ENCODE data around the gene PHLDB3.
A peak's percentile ranks its signal among the peaks of the same experiment; 100 is the strongest.
"Not testable (repeated sequence)": the region's sequence is repeated elsewhere in the genome, so short reads cannot be mapped to it uniquely, and the experiment has no call there.

PHLDB3 gene

DNA sequence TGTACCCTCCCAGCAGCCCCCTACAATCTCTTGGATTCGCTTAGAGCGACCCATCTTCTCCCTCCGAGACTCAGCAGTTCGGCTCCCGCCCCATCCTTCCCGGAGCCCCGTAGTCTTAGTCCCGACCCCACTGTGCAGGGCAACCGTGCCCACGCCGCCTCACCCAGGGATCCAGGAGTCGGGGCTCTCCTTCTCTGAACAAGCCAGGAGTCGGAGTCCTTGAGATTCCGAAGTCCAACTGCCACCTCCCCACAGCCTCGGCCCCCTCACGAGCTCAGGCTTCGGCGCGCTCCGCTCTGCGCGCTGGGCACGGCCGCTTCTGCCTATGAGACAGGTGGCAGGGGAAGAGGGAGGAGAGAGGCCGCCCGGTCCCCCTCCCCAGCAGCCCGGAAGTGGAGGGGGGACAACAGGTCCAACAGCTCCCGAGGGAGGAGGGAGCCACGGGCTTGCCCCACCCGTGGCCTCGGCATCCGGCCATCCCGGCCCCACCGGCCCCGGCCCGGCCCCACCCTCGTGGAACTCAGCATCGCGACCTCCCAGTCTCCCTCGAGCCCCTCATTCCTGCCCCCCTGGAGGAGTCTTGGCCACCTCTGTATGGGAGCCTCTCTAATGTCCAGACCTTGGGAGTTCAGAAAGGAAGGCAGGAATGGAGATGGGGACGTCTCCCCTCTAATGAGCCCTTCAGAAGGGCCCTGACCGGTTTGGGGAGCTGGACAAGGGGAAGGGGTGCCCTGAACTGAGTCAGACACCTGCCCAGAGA, at the start of gene PHLDB3:
Gene PHLDB3, minus strand, starts transcription at position 321 of the 760 bp plus-strand sequence. CDS start 628 bp downstream, outside the sequence.
- DNase-seq: peak; percentile 21
- in situ Hi-C loops (cut with HindIII; ENCODE audit: low pct_ligation_motif_present, low pct_unique_long_range_greater_than_20kb, low sequenced_read_pairs): no loop called here

DNA sequence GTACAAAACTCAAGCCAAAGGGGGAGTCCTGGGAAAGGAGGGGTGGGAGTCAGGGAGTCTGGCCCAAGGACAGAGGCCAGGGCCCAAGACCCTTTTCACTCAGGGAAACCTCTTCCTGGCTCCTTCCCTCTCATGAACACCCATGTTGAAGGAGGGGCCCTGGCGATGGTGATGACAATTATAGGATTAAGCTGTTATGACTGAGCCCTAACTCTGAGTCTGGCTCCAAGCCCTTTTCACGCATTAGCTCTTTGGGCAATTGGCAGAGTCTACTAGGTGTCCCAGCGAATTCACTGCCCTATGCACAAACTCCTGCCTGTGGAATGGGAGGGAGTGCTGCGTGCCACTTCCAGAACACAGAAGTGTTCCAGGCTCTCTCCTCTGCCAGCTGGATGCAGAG, 49.1 kb upstream of the PHLDB3 start:
- in situ Hi-C loops (cut with HindIII; ENCODE audit: low pct_ligation_motif_present, low pct_unique_long_range_greater_than_20kb, low sequenced_read_pairs): no loop called here
- DNase-seq: no peak

DNA sequence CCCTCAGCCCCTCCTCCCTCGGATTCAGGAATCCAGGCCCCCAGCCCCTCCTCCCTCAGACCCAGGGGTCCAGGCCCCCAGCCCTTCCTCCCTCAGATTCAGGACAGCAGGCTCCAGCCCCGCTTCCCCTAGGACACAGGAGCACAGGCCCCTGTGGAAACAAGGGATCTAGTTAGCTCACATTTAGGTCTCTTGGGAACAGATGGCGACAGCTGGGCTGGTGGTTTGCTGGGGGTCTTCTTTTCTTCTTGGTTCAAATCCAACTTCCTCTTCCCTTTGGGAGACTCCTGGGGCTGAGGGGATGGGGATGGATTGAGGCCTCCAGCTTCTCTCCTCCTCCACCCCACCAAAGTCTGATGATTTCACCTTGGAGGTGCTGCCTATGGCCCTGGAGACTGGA, 48.1 kb upstream of the PHLDB3 start:
- in situ Hi-C loops (cut with HindIII; ENCODE audit: low pct_ligation_motif_present, low pct_unique_long_range_greater_than_20kb, low sequenced_read_pairs): no loop called here

DNA sequence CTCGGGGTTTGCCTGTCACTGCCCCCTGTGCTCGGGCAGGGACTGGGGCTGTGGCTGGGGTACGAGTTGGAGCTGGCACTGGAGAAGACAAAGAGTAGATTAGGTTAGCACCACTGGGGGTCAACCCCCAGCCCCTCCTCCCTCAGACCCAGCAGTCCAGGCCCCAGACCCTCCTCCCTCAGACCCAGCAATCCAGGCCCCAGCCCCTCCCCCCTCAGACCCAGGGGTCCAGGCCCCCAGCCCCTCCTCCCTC, 47.6 kb upstream of the PHLDB3 start:
- no peak for DNase-seq
- in situ Hi-C loops (cut with HindIII; ENCODE audit: low pct_ligation_motif_present, low pct_unique_long_range_greater_than_20kb, low sequenced_read_pairs): no loop called here

More for the DNA sequence above, 48.1 kb upstream of the PHLDB3 start:
- DNase-seq: no peak

DNA sequence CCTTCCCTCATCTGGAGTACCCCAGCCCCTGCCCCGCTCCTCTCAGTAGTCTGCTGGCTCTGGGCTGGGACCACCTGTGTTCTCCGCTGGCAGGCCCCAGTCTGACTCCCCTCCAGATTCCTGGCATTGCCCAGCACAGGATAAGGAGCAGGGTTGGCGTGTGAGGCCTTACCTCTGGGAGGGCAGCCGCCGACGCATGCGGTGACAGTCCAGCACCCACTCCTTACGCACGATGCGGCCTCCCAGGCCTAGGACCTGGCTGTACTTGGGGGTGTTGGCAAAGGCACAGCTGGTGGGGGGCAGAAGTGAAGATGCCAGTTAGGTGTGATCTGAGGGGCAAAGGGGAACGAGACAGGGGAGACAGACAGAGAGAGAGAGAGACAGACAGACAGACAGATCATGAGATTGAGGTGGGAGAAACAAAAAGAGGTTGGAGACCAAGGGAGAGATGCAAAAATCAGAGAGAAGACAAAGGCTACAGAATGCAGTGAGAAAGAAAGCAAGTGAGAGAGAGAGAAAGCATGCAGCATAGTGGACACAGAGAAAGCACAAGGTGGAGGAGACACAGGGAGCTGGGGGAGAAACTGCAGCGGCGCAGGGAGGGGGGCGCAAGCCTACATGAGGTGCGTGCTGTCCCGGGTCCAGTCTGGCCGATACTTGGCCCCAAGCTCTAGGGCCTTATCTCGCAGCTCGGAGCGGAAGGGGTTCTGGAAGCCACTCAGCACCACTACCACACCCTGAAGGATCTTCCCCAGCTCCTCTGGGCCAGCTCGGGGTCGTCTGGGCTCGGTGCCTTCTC, 47.1 kb upstream of the PHLDB3 start:
- no peak for DNase-seq
- in situ Hi-C loops (cut with HindIII; ENCODE audit: low pct_ligation_motif_present, low pct_unique_long_range_greater_than_20kb, low sequenced_read_pairs): no loop called here

DNA sequence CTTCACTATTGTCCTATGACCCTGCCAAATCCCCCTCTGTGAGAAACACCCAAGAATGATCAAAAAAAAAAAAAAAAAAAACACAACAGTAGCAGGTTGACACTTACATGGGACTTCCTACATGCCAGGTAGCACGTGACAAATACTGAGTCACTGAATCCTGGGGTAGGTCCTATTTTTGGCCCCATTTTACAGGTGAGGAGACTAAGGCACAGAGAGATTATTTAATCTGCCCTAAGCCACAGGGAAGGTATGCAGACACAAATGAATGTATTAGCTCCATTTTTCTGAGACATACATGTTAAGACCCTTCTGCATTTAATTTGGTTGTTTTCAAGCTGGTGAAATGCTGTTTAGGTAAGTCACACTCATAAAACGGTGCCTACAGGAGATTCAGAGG, 44.2 kb upstream of the PHLDB3 start:
- no peak for DNase-seq
- in situ Hi-C loops (cut with HindIII; ENCODE audit: low pct_ligation_motif_present, low pct_unique_long_range_greater_than_20kb, low sequenced_read_pairs): no loop called here

DNA sequence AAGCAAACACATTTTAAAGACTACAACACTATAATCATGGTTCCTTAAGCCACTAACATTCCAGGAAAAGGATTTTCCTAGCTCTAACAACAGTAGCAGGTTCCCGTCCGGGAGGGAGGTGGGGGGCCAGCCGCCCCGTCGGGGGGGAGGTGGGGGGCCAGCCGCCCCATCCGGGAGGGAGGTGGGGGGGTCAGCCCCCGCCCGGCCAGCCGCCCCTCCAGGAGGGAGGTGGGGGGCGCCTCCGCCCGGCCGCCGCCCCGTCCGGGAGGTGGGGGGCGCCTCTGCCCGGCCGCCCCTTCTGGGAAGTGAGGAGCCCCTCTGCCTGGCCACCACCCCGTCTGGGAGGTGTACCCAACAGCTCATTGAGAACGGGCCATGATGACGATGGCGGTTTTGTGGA, 43.4 kb upstream of the PHLDB3 start:
- in situ Hi-C loops (cut with HindIII; ENCODE audit: low pct_ligation_motif_present, low pct_unique_long_range_greater_than_20kb, low sequenced_read_pairs); DNase-seq: not testable (repeated sequence)

DNA sequence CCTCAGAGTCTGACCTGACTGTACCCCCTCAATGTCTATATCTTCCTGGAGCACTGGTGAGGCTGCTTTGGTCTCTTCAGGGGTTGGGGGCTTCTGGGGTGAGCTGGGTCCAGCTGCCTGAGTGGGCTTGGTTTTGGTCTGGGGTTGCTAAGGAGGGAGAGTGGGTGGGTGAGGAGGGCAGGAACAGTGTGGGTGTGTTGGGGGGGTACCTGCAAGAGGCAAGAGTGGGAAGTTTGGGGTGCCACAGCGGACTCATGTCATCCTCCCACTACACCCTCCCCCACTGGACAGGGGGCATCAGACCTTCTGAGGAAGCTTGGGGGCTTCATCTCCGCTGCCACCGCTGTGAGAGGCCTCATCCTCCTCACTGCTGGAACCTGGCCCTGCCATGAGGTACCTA, 42.0 kb upstream of the PHLDB3 start:
- in situ Hi-C loops (cut with HindIII; ENCODE audit: low pct_ligation_motif_present, low pct_unique_long_range_greater_than_20kb, low sequenced_read_pairs): no loop called here
- DNase-seq: no peak

DNA sequence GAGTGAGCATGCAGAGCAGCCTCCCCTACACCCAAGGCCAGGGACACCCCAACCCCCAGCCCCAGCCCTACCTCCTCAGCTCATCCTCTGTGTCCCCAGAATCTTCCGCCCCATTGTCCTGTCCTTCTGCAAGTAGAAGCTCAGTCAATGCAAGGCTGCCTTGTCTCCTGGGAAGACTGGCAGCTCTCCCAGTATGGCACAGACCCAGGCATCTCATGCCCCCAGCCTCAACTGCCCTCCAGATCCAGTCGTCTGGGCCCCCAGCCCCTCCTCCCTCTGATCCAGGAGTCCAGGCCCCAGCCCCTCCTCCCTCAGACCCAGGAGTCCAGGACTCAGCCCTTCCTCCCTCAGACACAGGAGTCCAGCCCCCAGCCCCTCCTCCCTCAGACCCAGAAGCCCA, 41.4 kb upstream of the PHLDB3 start:
- in situ Hi-C loops (cut with HindIII; ENCODE audit: low pct_ligation_motif_present, low pct_unique_long_range_greater_than_20kb, low sequenced_read_pairs): no loop called here
- DNase-seq: no peak

DNA sequence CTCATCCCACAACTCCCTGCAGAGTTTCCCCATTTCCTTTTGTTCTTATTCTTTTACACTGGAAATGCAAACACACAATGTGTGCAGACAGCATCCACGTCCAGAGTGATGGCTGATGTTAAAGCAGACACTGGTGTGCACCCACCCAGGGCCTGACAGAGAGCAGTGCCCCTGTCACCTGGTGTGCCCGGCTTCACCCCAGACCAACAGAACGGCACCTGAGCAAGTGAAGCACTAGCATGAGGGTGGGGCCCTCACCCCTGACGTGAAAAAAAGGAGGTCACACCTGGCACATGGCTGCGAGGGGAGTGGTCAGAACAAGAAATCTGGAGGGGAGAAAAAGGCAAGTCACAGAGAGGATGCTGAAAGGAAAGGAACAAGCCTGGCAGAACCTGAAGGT, 40.7 kb upstream of the PHLDB3 start:
- no peak for DNase-seq
- in situ Hi-C loops (cut with HindIII; ENCODE audit: low pct_ligation_motif_present, low pct_unique_long_range_greater_than_20kb, low sequenced_read_pairs): no loop called here

DNA sequence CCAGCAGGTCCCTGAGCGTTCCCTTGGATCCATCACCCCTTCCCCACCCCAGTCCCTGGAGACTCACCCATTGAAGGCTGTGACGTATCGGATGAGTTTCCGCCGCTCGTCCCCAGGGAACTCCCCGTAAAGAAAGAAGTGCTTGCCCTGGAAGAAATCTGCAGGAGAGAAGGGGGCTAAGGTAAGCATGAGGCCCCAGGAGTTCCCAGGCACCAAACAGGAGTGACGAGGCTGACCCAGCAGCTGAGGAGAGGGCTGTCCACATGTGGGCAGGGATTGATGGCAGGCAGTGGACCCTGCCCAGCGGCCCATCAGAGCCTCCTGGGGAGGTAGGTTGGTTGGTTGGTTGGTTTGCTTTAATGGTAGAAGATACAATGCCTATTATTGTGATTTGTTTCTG, 39.5 kb upstream of the PHLDB3 start:
- in situ Hi-C loops (cut with HindIII; ENCODE audit: low pct_ligation_motif_present, low pct_unique_long_range_greater_than_20kb, low sequenced_read_pairs): no loop called here
- no peak for DNase-seq

DNA sequence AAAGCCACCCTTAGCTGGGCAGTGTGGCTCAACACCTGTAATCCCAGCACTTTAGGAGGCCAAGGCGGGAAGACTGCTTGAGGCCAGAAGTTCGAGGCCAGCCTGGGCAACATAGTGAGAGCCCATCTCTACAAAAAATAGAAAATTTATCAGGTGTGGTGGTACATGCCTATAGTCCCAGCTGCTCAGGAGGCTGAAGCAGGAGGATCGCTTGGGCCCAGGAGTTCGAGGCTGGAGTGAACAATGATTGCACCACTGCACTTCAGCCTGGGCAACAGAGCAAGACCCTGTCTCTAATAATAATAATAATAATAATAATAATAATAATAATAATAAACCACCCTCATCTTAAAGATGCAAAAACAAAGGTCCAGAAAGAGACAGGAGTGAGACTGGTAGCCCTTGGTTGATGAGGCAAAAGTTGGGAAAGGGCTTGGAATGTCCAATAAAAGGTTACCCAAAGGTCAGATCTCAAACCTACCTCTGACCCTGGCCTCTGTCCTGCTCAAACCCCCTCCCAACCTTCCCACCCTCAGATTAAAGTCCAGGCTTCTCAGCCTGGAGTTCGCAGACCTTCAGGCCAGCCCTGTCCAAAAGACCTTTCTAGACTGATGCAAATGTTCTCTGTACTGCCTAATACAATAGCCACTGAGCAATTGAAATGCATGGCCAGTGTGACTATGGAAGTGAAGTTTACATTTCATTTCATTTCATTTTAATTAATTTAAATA, 37.5 kb upstream of the PHLDB3 start:
- no peak for DNase-seq
- in situ Hi-C loops (cut with HindIII; ENCODE audit: low pct_ligation_motif_present, low pct_unique_long_range_greater_than_20kb, low sequenced_read_pairs): no loop called here

DNA sequence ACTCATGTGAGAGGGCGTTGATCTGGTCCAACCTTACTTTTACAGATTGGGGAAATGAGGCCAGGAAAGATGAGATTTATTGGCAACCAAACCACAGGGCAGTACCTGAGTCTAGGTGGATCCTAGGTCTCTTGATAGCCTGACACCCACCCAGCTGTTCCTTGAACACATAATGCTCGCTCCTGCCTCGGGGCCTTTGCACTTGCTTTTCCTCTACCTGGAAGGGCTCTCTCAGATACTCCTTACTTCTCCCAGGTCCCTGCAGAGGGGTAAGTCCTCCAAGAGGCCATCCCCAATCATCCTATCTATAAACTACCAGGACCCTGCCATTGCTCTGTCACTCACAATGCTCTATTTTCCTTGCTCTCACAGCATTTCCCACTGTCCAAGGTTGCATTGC, 35.8 kb upstream of the PHLDB3 start:
- no peak for DNase-seq
- in situ Hi-C loops (cut with HindIII; ENCODE audit: low pct_ligation_motif_present, low pct_unique_long_range_greater_than_20kb, low sequenced_read_pairs): no loop called here

DNA sequence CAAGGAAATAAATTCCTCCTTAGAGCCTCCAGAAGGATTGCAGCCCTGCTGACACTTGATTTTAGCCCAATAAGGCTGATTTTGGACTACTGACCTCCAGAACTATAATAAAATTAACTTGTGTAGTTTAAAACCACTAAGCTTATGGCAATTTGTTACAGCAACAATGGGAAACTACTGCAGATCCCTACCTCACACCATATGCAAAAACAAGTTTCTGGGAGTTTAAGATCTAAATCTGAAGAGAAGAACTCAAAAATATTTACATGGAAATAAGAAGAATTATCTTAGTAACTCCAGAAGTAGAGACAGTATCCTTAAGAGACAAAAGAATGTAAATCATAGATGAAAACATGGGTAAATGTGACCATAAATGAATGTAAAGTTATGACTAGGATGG, 34.4 kb upstream of the PHLDB3 start:
- in situ Hi-C loops (cut with HindIII; ENCODE audit: low pct_ligation_motif_present, low pct_unique_long_range_greater_than_20kb, low sequenced_read_pairs): no loop called here
- DNase-seq: no peak

DNA sequence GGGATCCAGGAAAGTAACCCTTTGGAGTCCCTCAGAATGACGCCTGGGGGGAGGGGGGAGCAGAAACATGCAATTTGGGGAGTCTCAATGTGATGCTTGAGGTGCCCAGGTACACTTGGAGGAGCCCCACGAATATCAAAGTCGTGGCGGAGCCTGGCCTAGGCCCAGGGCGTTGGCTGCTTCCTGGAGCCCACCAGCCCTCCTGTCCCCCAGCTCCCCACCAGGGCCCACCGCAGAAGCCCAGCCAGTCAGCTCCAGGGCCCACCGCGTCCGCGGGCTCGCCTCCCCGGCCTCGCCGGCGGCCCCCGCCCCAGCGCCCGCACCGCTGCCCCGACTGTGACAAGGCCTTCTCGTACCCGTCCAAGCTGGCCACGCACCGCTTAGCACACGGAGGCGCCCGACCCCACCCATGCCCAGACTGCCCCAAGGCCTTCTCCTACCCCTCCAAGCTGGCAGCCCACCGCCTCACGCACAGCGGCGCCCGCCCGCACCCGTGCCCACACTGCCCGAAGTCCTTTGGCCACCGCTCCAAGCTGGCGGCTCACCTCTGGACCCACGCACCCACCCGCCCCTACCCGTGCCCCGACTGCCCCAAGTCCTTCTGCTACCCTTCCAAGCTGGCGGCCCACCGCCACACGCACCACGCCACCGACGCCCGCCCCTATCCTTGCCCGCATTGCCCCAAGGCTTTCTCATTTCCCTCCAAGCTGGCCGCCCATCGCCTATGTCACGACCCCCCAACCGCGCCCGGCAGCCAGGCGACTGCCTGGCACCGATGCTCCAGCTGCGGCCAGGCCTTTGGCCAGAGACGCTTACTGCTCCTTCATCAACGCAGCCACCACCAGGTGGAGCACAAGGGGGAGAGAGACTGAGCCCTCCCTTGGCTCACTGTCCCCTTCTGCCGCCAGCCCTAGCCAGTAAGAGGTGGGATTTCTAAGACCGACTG, 30.5 kb upstream of the PHLDB3 start:
- in situ Hi-C loops (cut with HindIII; ENCODE audit: low pct_ligation_motif_present, low pct_unique_long_range_greater_than_20kb, low sequenced_read_pairs): no loop called here
- DNase-seq: peak; percentile 28

DNA sequence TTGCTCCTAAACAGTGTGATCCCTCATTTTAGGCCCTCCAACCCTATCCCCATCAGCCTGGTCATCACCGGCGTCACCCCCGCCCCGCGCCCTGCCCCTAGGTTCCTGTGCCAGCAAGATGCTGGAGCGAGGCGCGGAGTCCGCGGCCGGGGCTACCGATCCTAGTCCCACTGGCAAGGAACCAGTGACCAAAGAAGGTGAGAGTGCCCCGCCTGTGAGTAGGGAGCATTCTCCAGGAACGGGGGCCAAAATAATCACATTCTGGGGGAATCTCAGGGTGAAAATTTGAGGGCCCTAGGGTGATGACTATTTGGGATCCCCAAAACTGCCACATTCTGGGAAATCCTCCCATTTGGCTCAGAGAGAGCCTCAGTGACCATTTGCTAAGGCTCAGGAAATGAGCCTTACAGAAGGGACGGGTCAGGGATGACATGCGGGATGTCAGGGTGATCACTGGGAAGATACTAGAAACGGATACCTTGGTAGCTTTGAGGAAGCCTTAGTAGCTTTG, 29.8 kb upstream of the PHLDB3 start:
- in situ Hi-C loops (cut with HindIII; ENCODE audit: low pct_ligation_motif_present, low pct_unique_long_range_greater_than_20kb, low sequenced_read_pairs): no loop called here
- DNase-seq: no peak

DNA sequence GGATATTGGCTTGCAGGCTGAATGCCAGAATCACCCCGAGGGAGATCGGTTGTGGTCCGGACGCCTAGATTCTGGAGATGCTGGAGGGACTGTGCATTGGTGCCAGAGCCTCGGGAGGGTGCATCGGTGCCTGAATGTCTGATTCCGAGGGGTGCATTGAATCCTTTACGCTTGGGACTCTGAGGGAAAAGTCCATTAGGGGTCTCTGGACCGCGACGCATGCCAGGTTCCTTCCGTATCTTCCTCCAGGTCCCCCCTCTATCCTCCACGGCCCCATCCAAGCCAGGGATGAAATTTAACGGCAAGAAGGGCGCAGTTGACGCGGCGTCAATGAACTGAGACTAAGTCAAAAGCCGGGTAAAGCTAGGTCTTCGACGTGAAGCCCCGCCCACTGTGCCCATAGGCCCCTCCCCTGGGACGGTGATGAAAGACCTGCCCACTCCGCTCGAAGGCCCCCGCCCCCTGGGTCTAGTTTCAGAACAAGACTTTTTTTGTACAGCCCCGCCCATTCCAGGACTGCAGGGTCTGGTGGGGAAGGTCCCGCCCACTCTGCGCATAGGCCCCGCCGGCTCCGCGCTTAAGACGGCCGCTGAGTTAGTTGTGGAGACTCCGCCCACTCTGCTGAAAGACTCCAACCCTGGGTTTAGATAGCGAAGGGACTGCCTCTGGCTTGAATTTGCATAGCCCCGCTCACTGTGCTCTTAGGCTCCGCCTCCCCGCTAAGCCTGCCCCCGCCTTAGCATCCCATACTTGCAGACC, 29.2 kb upstream of the PHLDB3 start:
- in situ Hi-C loops (cut with HindIII; ENCODE audit: low pct_ligation_motif_present, low pct_unique_long_range_greater_than_20kb, low sequenced_read_pairs): no loop called here
- DNase-seq: peak; percentile 95

Measured in ACHN (cell line).